OCI-LY3 (cell line): Measurements from ENCODE around the gene ZNF691.

Source experiments
- H2AFZ ChIP-seq: fragments of 200-600, 300-600 bp; shearing (Covaris generic); 2 replicates; pipeline ENCODE4 v1.6.0; 2014; ENCODE audit warnings: antibody characterized with exemption, low read depth, low read length
- H3K27ac ChIP-seq: fragments of 200-600, 300-600 bp; sonication (generic); 2 replicates; pipeline ENCODE4 v1.5.1; 2014; ENCODE audit warnings: mild to moderate bottlenecking, low read length, moderate library complexity, mixed read lengths
- H3K27me3 ChIP-seq: fragments of 200-600, 300-600 bp; sonication (generic); 2 replicates; pipeline ENCODE4 v1.6.1; 2014; ENCODE audit warnings: low read depth, low read length, mixed read lengths
- H3K36me3 ChIP-seq: fragments of 200-600, 300-600 bp; sonication (generic); replicated peaks from 2 replicates; pipeline ENCODE3; 2014; ENCODE audit warnings: low read depth, low read length, mixed read lengths
- H3K4me1 ChIP-seq: fragments of 300-600, 200-600 bp; sonication (generic); 2 replicates; pipeline ENCODE4 v1.6.1; 2014; ENCODE audit warnings: low read length, mixed read lengths
- H3K4me2 ChIP-seq: fragments of 200-600, 300-600 bp; sonication (generic); 2 replicates; pipeline ENCODE4 v1.6.1; 2014; ENCODE audit warnings: low read length, mixed read lengths
- H3K4me3 ChIP-seq: fragments of 300-600, 200-600 bp; sonication (generic); 2 replicates; pipeline ENCODE4 v1.5.1; 2014; ENCODE audit warnings: antibody characterized with exemption, mild to moderate bottlenecking, low read length, moderate library complexity
- H3K79me2 ChIP-seq: fragments of 300-600, 200-600 bp; shearing (Covaris generic); 2 replicates; pipeline ENCODE4 v1.6.1; 2014; ENCODE audit warnings: mild to moderate bottlenecking, low read length, mixed read lengths
- H3K9ac ChIP-seq: fragments of 300-600, 200-600 bp; shearing (Covaris generic); 2 replicates; pipeline ENCODE4 v1.6.0; 2014; ENCODE audit warnings: mild to moderate bottlenecking, low read length, moderate library complexity
- H3K9me3 ChIP-seq: fragments of 200-600, 300-600 bp; shearing (Covaris generic); 2 replicates; pipeline ENCODE4 v1.6.1; 2014; ENCODE audit warnings: low read length, mixed read lengths; ENCODE audit not compliant: insufficient read depth
- H4K20me1 ChIP-seq: fragments of 200-600, 300-600 bp; sonication (generic); 2 replicates; pipeline ENCODE4 v1.6.1; 2016; ENCODE audit warnings: low read length, mixed read lengths; ENCODE audit not compliant: insufficient read depth
- CTCF ChIP-seq: fragments of 200-600, 300-600 bp; sonication (generic); IDR thresholded peaks from 2 replicates; pipeline ENCODE4 v1.5.1; 2014; ENCODE audit warnings: antibody characterized with exemption, low read length, low read depth
- EZH2phosphoT487 ChIP-seq: fragments of 200-600 bp; shearing (Covaris generic); IDR thresholded peaks from 2 replicates; pipeline ENCODE4 v1.6.1; 2018; ENCODE audit warnings: antibody characterized with exemption, mixed run types, low read depth

The ZNF691 gene

GRCh38 chr1:42845193-42845592, 1.2 kb upstream of the ZNF691 start:
- no peaks in the 10 kb centered on the region for H3K27me3 ChIP-seq
- H3K79me2 ChIP-seq: peaks cover 21% of the 10 kb centered on the region
- H3K27ac ChIP-seq: no peak overlapping the region
- no peaks in the 10 kb centered on the region for H3K9me3 ChIP-seq
- no peak overlapping the region for H2AFZ ChIP-seq
- peak overlapping the region; percentile 88; the same call in 1 of the 2 replicates for H3K4me3 ChIP-seq
- no peak overlapping the region; the same call in 1 of the 2 replicates for H3K4me2 ChIP-seq
- TF ChIP-seq EZH2phosphoT487 (no peak), CTCF (no peak)
- H3K4me1 ChIP-seq: peaks cover 13% of the 10 kb centered on the region
- H3K9ac ChIP-seq: no peak overlapping the region
- H3K36me3 ChIP-seq: peaks cover 9% of the 10 kb centered on the region
- no peaks in the 10 kb centered on the region for H4K20me1 ChIP-seq

- peak overlapping the region; percentile 25; the same call in 1 of the 2 replicates for H3K27ac ChIP-seq
- TF ChIP-seq CTCF (no peak), EZH2phosphoT487 (no peak)
- H4K20me1 ChIP-seq: no peaks in the 10 kb centered on the region
- H3K79me2 ChIP-seq: peaks cover 21% of the 10 kb centered on the region
- H3K4me1 ChIP-seq: peaks cover 13% of the 10 kb centered on the region
- H3K27me3 ChIP-seq: no peaks in the 10 kb centered on the region
- peak overlapping the region; percentile 86 for H3K9ac ChIP-seq
- H3K36me3 ChIP-seq: peaks cover 9% of the 10 kb centered on the region
- peak overlapping the region; percentile 86 for H3K4me2 ChIP-seq
- peak overlapping the region; percentile 88 for H3K4me3 ChIP-seq
- peak overlapping the region; percentile 97 for H2AFZ ChIP-seq
- no peaks in the 10 kb centered on the region for H3K9me3 ChIP-seq
These were observed 552 bp upstream of the ZNF691 start for GRCh38 chr1:42845866-42846256.

GRCh38 chr1:42847111-42847595, 740 bp downstream of the ZNF691 start:
- peak overlapping the region; percentile 90 for H3K4me2 ChIP-seq
- no peak overlapping the region for H2AFZ ChIP-seq

More at GRCh38 chr1:42847111-42847595, 740 bp downstream of the ZNF691 start:
- Histone ChIP-seq H4K20me1 (no peaks in the 10 kb centered on the region), H3K27ac (peak overlapping the region; percentile 41), H3K9me3 (no peaks in the 10 kb centered on the region), H3K79me2 (peaks cover 21% of the 10 kb centered on the region), H3K9ac (peak overlapping the region; percentile 91), H3K36me3 (peaks cover 15% of the 10 kb centered on the region), H3K4me1 (peaks cover 15% of the 10 kb centered on the region), H3K27me3 (no peaks in the 10 kb centered on the region), H3K4me3 (peak overlapping the region; percentile 88)
- no peak for TF ChIP-seq EZH2phosphoT487
- no peak for TF ChIP-seq CTCF
